H1 (cell line): Measurements from ENCODE around the gene DEFB113. TPM values are rescaled to one million over a fixed set of nuclear protein-coding genes. Genes with fewer than 3 reads are reported as not detected.

Experiments
- CHD7 ChIP-seq: fragments of 300-600 bp; sonication (generic); IDR thresholded peaks from 2 replicates; pipeline ENCODE4 v1.7.1; 2012; ENCODE audit warnings: low read length, moderate library complexity, mild to moderate bottlenecking, inconsistent platforms; ENCODE audit not compliant: insufficient replicate concordance
- CTCF ChIP-seq, 3 experiments: IDR thresholded peaks; 1 replicate in 2 of 3; 2 replicates in 1 of 3; pipeline versions ENCODE4 v1.5.1 to v1.6.1; 2011; ENCODE audit warnings: low read length in 3 of 3, mild to moderate bottlenecking in 3 of 3, inconsistent platforms in 2 of 3, low read depth in 1 of 3, moderate library complexity in 1 of 3; ENCODE audit not compliant: insufficient read depth in 1 of 3; ENCODE audit errors: control extremely low read depth in 1 of 3
- KDM1A ChIP-seq: fragments of 200-600, 300-600 bp; sonication (generic); IDR thresholded peaks from 2 replicates; pipeline ENCODE4 v1.7.1; 2016; ENCODE audit warnings: mild to moderate bottlenecking, low read length, borderline replicate concordance
- NANOG ChIP-seq: IDR thresholded peaks from 2 replicates; pipeline ENCODE4 v1.6.1; 2011; ENCODE audit warnings: low read length, low read depth, mild to moderate bottlenecking, inconsistent platforms; ENCODE audit not compliant: insufficient read depth, poor library complexity, severe bottlenecking
- RAD21 ChIP-seq, 2 experiments: IDR thresholded peaks in 1 of 2; conservative IDR thresholded peaks in 1 of 2; 2 replicates each; pipeline ENCODE4 v1.6.1; 2011; ENCODE audit warnings: low read depth in 2 of 2, low read length in 2 of 2, improper control_type of control experiment in 1 of 2, inconsistent platforms in 1 of 2, mild to moderate bottlenecking in 1 of 2, moderate library complexity in 1 of 2
- RXRA ChIP-seq: IDR thresholded peaks from 2 replicates; pipeline ENCODE4 v1.6.1; 2011; ENCODE audit warnings: low read depth, mild to moderate bottlenecking, low read length, moderate library complexity; ENCODE audit not compliant: insufficient read depth
- SAP30 ChIP-seq: fragments of 300-600 bp; sonication (generic); IDR thresholded peaks from 2 replicates; pipeline ENCODE4 v1.7.1; 2012; ENCODE audit warnings: low read length, moderate library complexity, mild to moderate bottlenecking, inconsistent platforms; ENCODE audit not compliant: insufficient read depth, insufficient replicate concordance
- SIX5 ChIP-seq: IDR thresholded peaks from 2 replicates; pipeline ENCODE4 v1.6.1; 2011; ENCODE audit warnings: mild to moderate bottlenecking, low read depth, low read length
- polyA plus RNA-seq, 7 experiments: library from polyadenylated mRNA; depleted of rRNA in 3 of 7; stranded (reverse) in 5 of 7; unstranded in 2 of 7; fragments of >200 nt in 5 of 7; fragments of 200-250 nt in 2 of 7; gene quantifications; 1 replicate in 5 of 7; 2 replicates in 1 of 7; 4 replicates in 1 of 7; pipeline versions ENCODE4 v1.2.1 to v1.2.3, GENCODE V29; 2011 to 2013; ENCODE audit warnings: missing spikeins in 2 of 7, mixed read lengths in 2 of 7
- total RNA-seq: library from RNA; stranded (reverse); fragmentation: NEBNext Ultra II Directional; extraction: Animal tissue kit (Norgen Biotek cat#: 25700); gene quantifications from 2 replicates; pipeline ENCODE4 v1.2.1, GENCODE V29; 2021

Gene DEFB113
- total and polyA plus RNA-seq, 2 of the 8 experiments (the other 6 are each of a cell fraction or from before 2014, with no cell fraction given) = not detected

GRCh38 chr6:50003139-50003538 lies 33.7 kb upstream of the DEFB113 start (continued):
- TF ChIP-seq CHD7 (no peak), SAP30 (no peak), RAD21 (IDR thresholded peaks at IDR 0.05 in 1 of 2, conservative IDR thresholded peaks at IDR 0.05 in 1 of 2; ENCODE audit: low read depth in 2 of 2, low read length in 2 of 2) (no peak), KDM1A (no peak), NANOG (no peak), CTCF (IDR thresholded peaks at IDR 0.05; ENCODE audit: control extremely low read depth in 1 of 3, insufficient read depth in 1 of 3, low read depth in 1 of 3, low read length in 3 of 3) (no peak), SIX5 (no peak), RXRA (no peak)
